GM23338 (cell line): Measurements from ENCODE around the gene PLAAT3. TPM values are rescaled to one million over a fixed set of nuclear protein-coding genes. Genes with fewer than 3 reads are reported as not detected.

Experiments used
- ATAC-seq: fragments of 200-7000 bp; cut with Tn5 transposase; 3 replicates; pipeline ENCODE4 v1.9.1; 2020
- DNase-seq: peaks from one replicate; pipeline ENCODE4 v3.0.0-alpha.2; 2015; ENCODE audit warnings: low spot score
- H2AFZ ChIP-seq: fragments of 200-600 bp; sonication (generic); 2 replicates; pipeline ENCODE4 v1.8.0; 2016; ENCODE audit warnings: antibody characterized with exemption, mild to moderate bottlenecking, moderate library complexity
- H3F3A ChIP-seq: fragments of 200-600 bp; sonication (generic); replicated peaks from 2 replicates; pipeline ENCODE4 v1.8.0; 2017; ENCODE audit warnings: antibody characterized with exemption, mixed run types, low read depth
- H3K27ac ChIP-seq: fragments of 200-600 bp; sonication (generic); 2 replicates; pipeline ENCODE4 v1.6.1; 2016; ENCODE audit warnings: low read depth
- H3K27me3 ChIP-seq: fragments of 200-600 bp; sonication (generic); 2 replicates; pipeline ENCODE4 v1.8.0; 2016; ENCODE audit warnings: mild to moderate bottlenecking, mixed run types, moderate library complexity; ENCODE audit not compliant: insufficient read depth
- H3K36me3 ChIP-seq: fragments of 200-600 bp; sonication (generic); 2 replicates; pipeline ENCODE4 v1.8.0; 2016; ENCODE audit warnings: mild to moderate bottlenecking; ENCODE audit not compliant: insufficient read depth
- H3K4me1 ChIP-seq: fragments of 200-600 bp; sonication (generic); 2 replicates; pipeline ENCODE4 v1.8.0; 2016; ENCODE audit warnings: mild to moderate bottlenecking, moderate library complexity; ENCODE audit not compliant: insufficient read depth
- H3K4me2 ChIP-seq: fragments of 200-600 bp; sonication (generic); 2 replicates; pipeline ENCODE4 v1.7.1; 2017; ENCODE audit warnings: mixed run types
- H3K4me3 ChIP-seq: fragments of 200-600 bp; sonication (generic); 2 replicates; pipeline ENCODE4 v1.6.1; 2016; ENCODE audit warnings: mixed run types
- H3K79me2 ChIP-seq: fragments of 200-600 bp; sonication (generic); replicated peaks from 2 replicates; pipeline ENCODE4 v1.8.0; 2017; ENCODE audit warnings: mild to moderate bottlenecking; ENCODE audit not compliant: insufficient read depth
- H3K9me2 ChIP-seq: fragments of 200-600 bp; sonication (generic); 2 replicates; pipeline ENCODE4 v1.8.0; 2017; ENCODE audit not compliant: insufficient read depth
- H4K20me1 ChIP-seq: fragments of 200-600 bp; sonication (generic); replicated peaks from 2 replicates; pipeline ENCODE4 v1.8.0; 2017; ENCODE audit warnings: mild to moderate bottlenecking; ENCODE audit not compliant: insufficient read depth
- H3K27ac Mint-ChIP-seq: 2 replicates; pipeline ENCODE4 v1.8.0; 2020; ENCODE audit warnings: inconsistent platforms, mild to moderate bottlenecking, moderate library complexity, mixed read lengths
- H3K27me3 Mint-ChIP-seq: 3 replicates; pipeline ENCODE4 v1.8.0; 2022; ENCODE audit warnings: low read depth, mild to moderate bottlenecking, moderate library complexity, mixed read lengths, inconsistent platforms; ENCODE audit not compliant: insufficient read depth, poor library complexity
- H3K36me3 Mint-ChIP-seq: 3 replicates; pipeline ENCODE4 v1.8.0; 2021; ENCODE audit warnings: low read depth, mild to moderate bottlenecking, inconsistent platforms, moderate library complexity, mixed read lengths
- H3K4me1 Mint-ChIP-seq: 3 replicates; pipeline ENCODE4 v1.8.0; 2020; ENCODE audit warnings: mild to moderate bottlenecking, inconsistent platforms, mixed read lengths
- H3K4me3 Mint-ChIP-seq: 3 replicates; pipeline ENCODE4 v1.8.0; 2021; ENCODE audit warnings: moderate library complexity, mild to moderate bottlenecking, inconsistent platforms, mixed read lengths
- H3K9me3 Mint-ChIP-seq: 3 replicates; pipeline ENCODE4 v1.8.0; 2020; ENCODE audit warnings: moderate library complexity, mild to moderate bottlenecking, inconsistent platforms, mixed read lengths
- CREB1 ChIP-seq: fragments of 250-450 bp; sonication (Bioruptor Pico); IDR thresholded peaks from 2 replicates; pipeline ENCODE4 v1.5.0; 2020; ENCODE audit warnings: low read depth, mild to moderate bottlenecking, moderate library complexity
- CTCF ChIP-seq, 2 experiments: fragments of 200-600 bp in 1 of 2; sonication (generic) in 1 of 2; conservative IDR thresholded peaks; 2 replicates each; pipeline versions ENCODE4 v1.5.1 to v1.6.1; 2016 to 2017; ENCODE audit warnings: antibody characterized with exemption in 2 of 2, low read depth in 2 of 2, mild to moderate bottlenecking in 2 of 2, moderate library complexity in 1 of 2
- ETS1 ChIP-seq: IDR thresholded peaks from 2 replicates; pipeline ENCODE4 v1.6.1; 2016; ENCODE audit warnings: antibody characterized with exemption
- EZH2 ChIP-seq: fragments of 200-600 bp; sonication (generic); IDR thresholded peaks from one replicate; pipeline ENCODE4 v1.8.0; 2017; ENCODE audit warnings: antibody characterized with exemption, mild to moderate bottlenecking, low read depth; ENCODE audit not compliant: unreplicated experiment
- EZH2phosphoT487 ChIP-seq: fragments of 200-600 bp; sonication (generic); IDR thresholded peaks from one replicate; pipeline ENCODE4 v1.8.1; 2018; ENCODE audit warnings: antibody characterized with exemption; ENCODE audit not compliant: unreplicated experiment
- JUNB ChIP-seq: IDR thresholded peaks from one replicate; pipeline ENCODE4 v1.6.1; 2016; ENCODE audit warnings: antibody characterized with exemption; ENCODE audit not compliant: unreplicated experiment
- NANOG ChIP-seq: IDR thresholded peaks from 2 replicates; pipeline ENCODE4 v1.6.1; 2016; ENCODE audit warnings: antibody characterized with exemption, borderline replicate concordance
- POLR2AphosphoS5 ChIP-seq: IDR thresholded peaks from 2 replicates; pipeline ENCODE4 v1.6.1; 2016; ENCODE audit warnings: antibody characterized with exemption, low read depth
- REST ChIP-seq: IDR thresholded peaks from one replicate; pipeline ENCODE4 v1.6.1; 2018; ENCODE audit warnings: antibody characterized with exemption; ENCODE audit not compliant: unreplicated experiment
- STAT1 ChIP-seq: IDR thresholded peaks from one replicate; pipeline ENCODE4 v1.6.1; 2016; ENCODE audit warnings: antibody characterized with exemption; ENCODE audit not compliant: unreplicated experiment
- ZNF114 ChIP-seq: fragments of 250-450 bp; sonication (Bioruptor Pico); IDR thresholded peaks from 2 replicates; pipeline ENCODE4 v1.5.0; 2020; ENCODE audit warnings: mild to moderate bottlenecking, moderate library complexity
- ZNF331 ChIP-seq: fragments of 250-450 bp; sonication (Bioruptor Pico); IDR thresholded peaks from 2 replicates; pipeline ENCODE4 v1.5.0; 2020; ENCODE audit warnings: low read depth, mild to moderate bottlenecking, moderate library complexity
- ZNF462 ChIP-seq: fragments of 250-450 bp; sonication (Bioruptor Pico); IDR thresholded peaks from 2 replicates; pipeline ENCODE4 v1.5.0; 2020; ENCODE audit warnings: mild to moderate bottlenecking, moderate library complexity
- polyA plus RNA-seq: library from polyadenylated mRNA; unstranded; fragments of >200 nt; fragmentation: Nextera tagmentation; extraction: Ambion mirVana; gene quantifications from 2 replicates; pipeline ENCODE4 v1.2.1, GENCODE V29; 2016
- total RNA-seq: library from RNA; depleted of rRNA; stranded (reverse); fragments of >200 nt; shearing (Covaris generic); gene quantifications from 2 replicates; pipeline ENCODE4 v1.2.3, GENCODE V29; 2014

Gene PLAAT3
- total and polyA plus RNA-seq, 2 experiments from 2014 or later: 61.1 to 262 TPM

GRCh38 chr11:63619967-63620366 is 5.7 kb upstream of the PLAAT3 start:
- H3K27ac ChIP-seq: no peak overlapping the region
- no peaks in the 10 kb centered on the region for H4K20me1 ChIP-seq
- no peak for TF ChIP-seq ZNF114 (CRISPR knock-in tag)
- no peak for TF ChIP-seq REST
- TF ChIP-seq NANOG: no peak
- no peak for TF ChIP-seq POLR2AphosphoS5
- TF ChIP-seq STAT1: no peak
- no peak for TF ChIP-seq EZH2phosphoT487
- TF ChIP-seq ZNF462 (CRISPR knock-in tag): no peak
- no peak for TF ChIP-seq ETS1
- no peak for TF ChIP-seq ZNF331
- no peak for TF ChIP-seq CTCF (conservative IDR thresholded peaks at IDR 0.05; ENCODE audit: low read depth in 2 of 2)
- no peak for TF ChIP-seq CREB1 (CRISPR knock-in tag)
- no peak for TF ChIP-seq JUNB
- no peak for TF ChIP-seq EZH2
- no peaks in the 10 kb centered on the region for H3K9me3 Mint-ChIP-seq
- no peak overlapping the region for H3K4me3 ChIP-seq
- no peaks in the 10 kb centered on the region for H3K36me3 Mint-ChIP-seq
- no peaks in the 10 kb centered on the region for H3K79me2 ChIP-seq
- no peak overlapping the region for H3K4me2 ChIP-seq
- no peaks in the 10 kb centered on the region for H3K36me3 ChIP-seq
- no peaks in the 10 kb centered on the region for H3K9me2 ChIP-seq
- 0 out of 2 replicates have a peak, but pooled peaks cover 2% of the 10 kb centered on the region for H3F3A ChIP-seq
- peaks cover 4% of the 10 kb centered on the region for H3K27me3 Mint-ChIP-seq
- H2AFZ ChIP-seq: peak overlapping the region; percentile 63
- no peak overlapping the region for H3K4me3 Mint-ChIP-seq
- no peaks in the 10 kb centered on the region for H3K27me3 ChIP-seq
- no peaks in the 10 kb centered on the region for H3K4me1 ChIP-seq
- no peak for DNase-seq
- peaks cover 2% of the 10 kb centered on the region; the same call in 1 of the 3 replicates for H3K4me1 Mint-ChIP-seq
- H3K27ac Mint-ChIP-seq: no peak overlapping the region
- ATAC-seq: no peak
